Mucosa of rectum (tissue), 2 donors: ENCODE results near the gene MMGT1.
"Not testable (repeated sequence)": the region's sequence is repeated elsewhere in the genome, so short reads cannot be mapped to it uniquely, and the experiment has no call there.

Experiments
- H3K27ac ChIP-seq, 2 donors: one replicate each; pipeline ENCODE4 v1.7.0; 2013; ENCODE audit warnings: inconsistent platforms in 2 of 2, low read depth in 2 of 2, low read length in 2 of 2
- H3K27me3 ChIP-seq, 2 donors: one replicate each; pipeline ENCODE4 v1.7.0; 2013; ENCODE audit warnings: low read length in 2 of 2; ENCODE audit not compliant: control insufficient read depth in 2 of 2, insufficient read depth in 2 of 2
- H3K36me3 ChIP-seq, 2 donors: one replicate each; pipeline ENCODE4 v1.7.0; 2013; ENCODE audit warnings: low read length in 2 of 2; ENCODE audit not compliant: control insufficient read depth in 2 of 2, insufficient read depth in 2 of 2
- H3K4me1 ChIP-seq, 2 donors: one replicate each; pipeline ENCODE4 v1.7.0; 2013; ENCODE audit warnings: low read length in 2 of 2, mild to moderate bottlenecking in 1 of 2; ENCODE audit not compliant: control insufficient read depth in 2 of 2, insufficient read depth in 2 of 2
- H3K4me3 ChIP-seq, 2 donors: one replicate each; pipeline ENCODE4 v1.7.0; 2013; ENCODE audit warnings: low read length in 2 of 2
- H3K9ac ChIP-seq, 2 donors: one replicate each; pipeline ENCODE4 v1.7.0; 2013; ENCODE audit warnings: low read length in 2 of 2, low read depth in 1 of 2, mild to moderate bottlenecking in 1 of 2
- H3K9me3 ChIP-seq, 2 donors: one replicate each; pipeline ENCODE4 v1.7.0; 2013; ENCODE audit warnings: low read length in 2 of 2; ENCODE audit not compliant: control insufficient read depth in 2 of 2
- donor health status: healthy.
- donor health status: Normal muscosa, but diverticular disease.

Gene MMGT1

DNA sequence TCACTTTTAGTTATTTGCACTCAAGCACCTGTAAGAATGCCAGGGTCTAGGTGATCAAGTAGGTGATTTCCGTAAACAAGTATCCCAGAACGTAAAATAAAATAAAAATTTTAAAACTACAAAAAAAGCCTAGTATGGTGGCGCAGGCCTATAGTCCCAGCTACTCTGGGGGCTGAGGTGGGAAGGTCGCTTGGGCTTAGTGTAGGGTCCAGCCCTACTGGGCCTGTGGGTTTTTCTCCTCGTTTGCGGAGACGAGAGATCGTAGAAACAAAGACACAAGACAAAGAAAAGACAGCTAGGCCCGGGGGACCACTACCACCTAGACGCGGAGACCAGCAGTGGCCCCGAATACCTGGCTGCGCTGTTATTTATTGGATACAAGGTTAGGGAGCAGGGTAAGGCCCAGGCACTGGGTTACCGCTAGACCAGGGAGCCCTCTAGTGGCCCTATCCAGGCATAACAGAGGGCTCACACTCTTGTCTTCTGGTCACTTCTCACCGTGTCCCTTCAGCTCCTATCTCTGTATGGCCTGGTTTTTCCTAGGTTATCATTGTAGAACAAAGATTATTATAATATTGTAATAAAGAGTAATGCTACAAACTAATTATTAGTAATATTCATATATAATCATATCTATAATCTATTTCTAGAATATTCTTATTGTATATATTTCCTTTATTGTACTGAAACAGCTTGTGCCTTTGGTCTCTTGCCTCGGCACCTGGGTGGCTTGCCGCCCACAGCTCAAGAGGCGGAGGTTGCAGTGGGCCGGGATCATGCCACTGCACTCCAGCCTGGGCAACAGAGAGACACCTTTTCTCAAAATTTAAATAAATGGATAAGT, 41.9 kb downstream of the MMGT1 start:
- no peaks in the 10 kb centered on the region for H3K9me3 ChIP-seq
- no peak overlapping the region for H3K4me3 ChIP-seq
- no peaks in the 10 kb centered on the region for H3K36me3 ChIP-seq
- H3K4me1 ChIP-seq = no peaks in the 10 kb centered on the region
- no peak overlapping the region for H3K9ac ChIP-seq
- H3K27ac ChIP-seq = no peak overlapping the region
- H3K27me3 ChIP-seq = peaks cover 0 to 6% of the 10 kb centered on the region in 2 donors

DNA sequence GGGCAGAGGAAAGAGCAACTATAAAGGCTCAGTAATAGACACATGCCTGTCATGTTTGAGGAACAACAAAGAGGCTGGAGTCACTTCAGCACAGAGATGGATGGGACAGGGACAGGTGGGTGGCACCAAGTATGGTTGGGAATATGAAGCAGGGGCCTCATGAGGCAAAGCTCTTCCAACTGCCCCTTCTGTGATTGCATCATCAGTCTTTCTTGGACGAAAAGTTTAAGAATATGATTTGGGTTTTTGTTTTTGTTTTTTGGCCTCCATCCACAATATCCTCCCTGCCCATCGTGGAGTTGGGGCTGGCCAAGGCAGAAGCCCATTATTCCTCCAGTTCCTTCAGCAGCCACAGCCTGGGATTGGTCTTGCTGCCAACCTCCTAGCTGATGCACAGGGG, 45.9 kb downstream of the MMGT1 start:
- no peak overlapping the region for H3K4me3 ChIP-seq
- no peak overlapping the region for H3K9ac ChIP-seq
- H3K9me3 ChIP-seq = no peaks in the 10 kb centered on the region
- H3K27me3 ChIP-seq = peaks cover 0 to 8% of the 10 kb centered on the region in 2 donors
- no peaks in the 10 kb centered on the region for H3K36me3 ChIP-seq
- H3K27ac ChIP-seq = no peak overlapping the region
- H3K4me1 ChIP-seq = no peaks in the 10 kb centered on the region

DNA sequence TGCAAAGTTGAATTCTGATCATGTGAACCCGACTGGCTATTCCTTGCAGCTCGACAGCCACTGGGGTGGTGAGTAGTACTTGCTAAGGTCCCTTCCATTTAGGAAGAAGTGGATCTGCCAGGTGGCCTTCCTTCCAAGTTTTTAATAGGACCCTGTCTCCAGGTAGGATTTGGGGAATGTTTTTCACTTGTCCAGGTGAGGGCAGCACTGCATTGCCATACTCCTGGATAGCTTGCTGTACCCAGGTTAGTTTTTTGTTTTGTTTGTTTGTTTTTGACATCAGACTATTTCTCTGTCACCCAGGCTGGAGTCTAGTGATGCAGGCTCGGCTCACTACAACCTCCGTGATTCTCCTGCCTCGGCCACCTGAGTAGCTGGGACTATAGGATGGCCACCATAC, 50.4 kb downstream of the MMGT1 start:
- Histone ChIP-seq H3K9ac (no peak overlapping the region), H3K36me3 (no peaks in the 10 kb centered on the region), H3K27me3 (peaks cover 0 to 3% of the 10 kb centered on the region in 2 donors), H3K4me3 (no peak overlapping the region), H3K27ac (no peak overlapping the region), H3K9me3 (no peaks in the 10 kb centered on the region), H3K4me1 (no peaks in the 10 kb centered on the region)

DNA sequence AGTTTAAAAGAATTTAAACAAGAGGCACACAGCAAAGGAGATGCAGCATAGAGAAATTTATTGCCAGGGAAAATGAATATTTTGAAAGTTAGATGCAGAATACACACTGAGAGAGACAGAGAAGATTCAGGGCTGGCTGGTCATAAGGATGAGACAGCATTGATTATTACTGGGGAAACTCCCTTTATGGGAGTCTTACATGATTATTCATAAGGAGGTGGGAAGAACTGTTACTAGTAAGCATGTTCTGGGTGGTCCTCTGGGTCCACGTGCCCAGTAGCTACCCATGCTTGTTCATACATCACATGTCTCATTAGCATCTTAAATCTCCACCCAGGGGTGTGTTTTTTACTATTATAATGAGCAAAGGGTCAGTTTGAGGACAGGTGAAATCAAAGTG, 53.3 kb downstream of the MMGT1 start:
- not testable (repeated sequence) for H3K9ac ChIP-seq, H3K27ac ChIP-seq, H3K36me3 ChIP-seq, H3K4me1 ChIP-seq, H3K4me3 ChIP-seq, H3K9me3 ChIP-seq, H3K27me3 ChIP-seq

DNA sequence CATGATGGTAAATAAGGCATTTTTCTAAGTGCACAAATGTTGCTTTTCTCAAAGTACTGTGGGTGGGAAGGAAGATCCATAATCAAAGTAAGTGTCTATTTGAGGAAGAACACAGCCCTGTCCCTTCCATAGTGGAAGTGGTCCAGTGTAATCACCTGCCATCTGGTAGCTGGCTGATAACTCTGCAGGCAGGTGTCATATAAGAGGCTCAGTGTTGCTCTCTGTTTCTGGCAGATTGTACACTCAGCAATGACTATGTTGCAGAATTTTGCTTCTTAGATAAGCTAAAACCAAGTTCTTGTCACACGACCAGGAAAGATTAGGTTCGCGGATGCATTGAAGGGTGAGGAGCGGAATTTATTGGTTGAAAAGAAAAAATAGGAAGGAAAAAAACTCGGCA, 59.4 kb downstream of the MMGT1 start:
- Histone ChIP-seq H3K27ac (no peak overlapping the region), H3K9ac (no peak overlapping the region), H3K36me3 (no peaks in the 10 kb centered on the region), H3K4me1 (no peaks in the 10 kb centered on the region), H3K4me3 (no peak overlapping the region), H3K27me3 (no peaks in the 10 kb centered on the region), H3K9me3 (no peaks in the 10 kb centered on the region)
